Measurements from ENCODE around the gene LELP1. TPM values are rescaled to one million over a fixed set of nuclear protein-coding genes. Genes with fewer than 3 reads are reported as not detected.

The LELP1 gene
- total and polyA plus RNA-seq, 2 of the 8 experiments (the other 6 are each of a cell fraction or from before 2014, with no cell fraction given): not detected

DNA sequence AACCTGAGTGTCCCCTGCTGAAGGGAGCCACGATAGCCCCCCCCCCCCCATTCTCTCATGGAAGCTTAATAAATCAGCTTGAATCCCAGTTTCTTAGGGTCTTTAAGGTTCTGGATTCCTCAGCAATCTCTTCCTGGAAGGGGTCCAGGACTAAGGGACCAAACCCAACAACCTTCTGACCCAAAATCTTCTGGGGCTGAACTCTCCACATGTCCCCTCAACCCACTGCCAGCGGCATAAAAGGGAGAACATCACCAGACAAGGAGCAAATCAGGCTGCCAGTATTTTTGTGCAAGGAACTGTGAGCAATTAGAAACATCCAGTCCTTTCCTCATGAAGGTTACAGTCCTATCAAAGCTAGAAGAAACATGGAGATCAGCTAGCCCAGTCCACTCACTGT is 43.6 kb downstream of the LELP1 start (continued):
- TF ChIP-seq USF2 (IDR thresholded peaks at IDR 0.05; ENCODE audit: low read length) (no peak), BCL11A (IDR thresholded peaks at IDR 0.05; ENCODE audit: low read depth in 2 of 2, low read length in 2 of 2) (no peak), SP2 (IDR thresholded peaks at IDR 0.05; ENCODE audit: low read length) (no peak), TBP (IDR thresholded peaks at IDR 0.05; ENCODE audit: low read depth, low read length) (no peak), EP300 (IDR thresholded peaks at IDR 0.05; ENCODE audit: borderline replicate concordance in 1 of 2, low read depth in 2 of 2, low read length in 2 of 2) (no peak)

Data from H1 (cell line).